ENCODE results near the gene RUFY4.

RUFY4 gene

DNA sequence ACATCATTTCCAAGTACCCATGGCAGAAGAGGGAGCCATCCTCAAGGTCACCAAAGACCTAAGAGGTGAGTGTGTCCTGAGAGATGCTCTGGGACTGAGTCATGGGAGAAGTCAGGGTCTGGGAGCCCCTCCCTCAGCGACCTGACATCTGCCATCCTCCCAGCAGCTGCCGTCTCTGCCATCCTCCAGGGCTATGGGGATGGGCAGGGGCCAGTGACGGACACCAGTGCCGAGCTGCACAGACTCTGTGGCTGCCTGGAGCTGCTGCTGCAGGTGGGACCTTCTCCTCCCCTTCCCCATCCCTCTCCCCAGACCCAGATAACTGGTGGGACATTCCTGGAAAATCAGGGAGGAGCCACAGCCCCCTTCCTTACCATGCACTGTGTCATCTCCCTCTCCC is 1.5 kb downstream of the RUFY4 start:
- H3K4me3 ChIP-seq (ENCODE audit: low read depth, low read length): no peak overlapping the region
- TF ChIP-seq, protein P1, sequence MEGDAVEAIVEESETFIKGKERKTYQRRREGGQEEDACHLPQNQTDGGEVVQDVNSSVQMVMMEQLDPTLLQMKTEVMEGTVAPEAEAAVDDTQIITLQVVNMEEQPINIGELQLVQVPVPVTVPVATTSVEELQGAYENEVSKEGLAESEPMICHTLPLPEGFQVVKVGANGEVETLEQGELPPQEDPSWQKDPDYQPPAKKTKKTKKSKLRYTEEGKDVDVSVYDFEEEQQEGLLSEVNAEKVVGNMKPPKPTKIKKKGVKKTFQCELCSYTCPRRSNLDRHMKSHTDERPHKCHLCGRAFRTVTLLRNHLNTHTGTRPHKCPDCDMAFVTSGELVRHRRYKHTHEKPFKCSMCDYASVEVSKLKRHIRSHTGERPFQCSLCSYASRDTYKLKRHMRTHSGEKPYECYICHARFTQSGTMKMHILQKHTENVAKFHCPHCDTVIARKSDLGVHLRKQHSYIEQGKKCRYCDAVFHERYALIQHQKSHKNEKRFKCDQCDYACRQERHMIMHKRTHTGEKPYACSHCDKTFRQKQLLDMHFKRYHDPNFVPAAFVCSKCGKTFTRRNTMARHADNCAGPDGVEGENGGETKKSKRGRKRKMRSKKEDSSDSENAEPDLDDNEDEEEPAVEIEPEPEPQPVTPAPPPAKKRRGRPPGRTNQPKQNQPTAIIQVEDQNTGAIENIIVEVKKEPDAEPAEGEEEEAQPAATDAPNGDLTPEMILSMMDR (IDR thresholded peaks at IDR 0.05; ENCODE audit: low read depth, low read length, missing control alignments): no peak
- DNase-seq (ENCODE audit: low read depth): no peak

DNA sequence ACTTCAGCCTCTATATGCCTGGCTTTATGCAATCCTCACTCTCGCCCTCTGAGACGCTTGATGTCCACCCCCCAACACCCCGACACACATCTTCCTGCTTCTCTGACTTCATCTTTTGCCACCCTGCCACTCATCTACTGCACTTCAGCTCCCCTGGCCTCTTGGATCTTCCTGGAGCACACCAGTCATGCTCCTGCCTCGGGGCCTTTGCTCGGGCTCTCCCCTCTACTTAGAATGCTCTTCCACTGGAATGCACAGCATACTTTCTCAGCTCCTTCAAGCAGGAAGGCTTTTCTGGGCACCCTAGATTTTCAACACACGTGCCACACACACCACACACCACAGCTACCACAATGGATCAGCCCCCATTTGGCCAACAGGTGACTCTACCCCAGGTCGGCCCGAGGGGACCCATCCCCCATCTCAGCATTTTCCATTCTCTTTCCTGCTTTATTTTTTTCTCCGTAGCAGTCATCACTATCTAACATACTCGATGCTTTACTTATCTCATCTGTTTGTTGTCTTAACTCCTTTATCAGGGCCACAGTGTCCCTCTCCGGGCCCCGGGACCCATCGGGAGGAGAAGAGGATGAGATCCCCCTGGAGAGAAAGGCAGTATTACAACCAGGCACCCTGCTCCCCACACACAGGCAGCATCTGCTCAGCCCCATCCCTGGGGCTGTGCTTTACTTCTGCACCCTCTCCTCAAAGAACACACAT is 2.3 kb downstream of the RUFY4 start:
- TF ChIP-seq, protein P1 (IDR thresholded peaks at IDR 0.05; ENCODE audit: low read depth, low read length, missing control alignments): no peak
- DNase-seq (ENCODE audit: low read depth): no peak
- no peak overlapping the region for H3K4me3 ChIP-seq (ENCODE audit: low read depth, low read length)

DNA sequence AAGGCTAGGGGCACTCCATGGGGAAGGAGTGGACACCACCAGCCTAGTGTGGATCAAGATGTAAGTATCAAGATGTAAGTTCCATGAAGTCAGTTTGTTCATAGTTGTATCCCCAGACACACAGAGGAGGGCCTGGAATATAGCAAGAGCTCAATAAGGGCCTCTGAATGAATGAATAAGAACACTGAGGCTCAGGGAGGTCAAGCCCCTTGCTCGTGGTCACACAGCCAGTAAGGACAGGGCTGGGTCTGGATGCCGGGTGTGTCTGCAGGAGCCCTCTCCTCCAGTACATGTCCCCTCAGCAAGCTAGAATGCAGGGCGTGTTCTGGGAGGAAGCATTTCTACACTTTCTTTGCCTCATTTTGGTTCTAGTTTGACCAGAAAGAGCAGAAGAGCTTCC is 2.9 kb downstream of the RUFY4 start:
- H3K4me3 ChIP-seq (ENCODE audit: low read depth, low read length): no peak overlapping the region
- no peak for DNase-seq (ENCODE audit: low read depth)
- TF ChIP-seq, protein P1 (IDR thresholded peaks at IDR 0.05; ENCODE audit: low read depth, low read length, missing control alignments): no peak

DNA sequence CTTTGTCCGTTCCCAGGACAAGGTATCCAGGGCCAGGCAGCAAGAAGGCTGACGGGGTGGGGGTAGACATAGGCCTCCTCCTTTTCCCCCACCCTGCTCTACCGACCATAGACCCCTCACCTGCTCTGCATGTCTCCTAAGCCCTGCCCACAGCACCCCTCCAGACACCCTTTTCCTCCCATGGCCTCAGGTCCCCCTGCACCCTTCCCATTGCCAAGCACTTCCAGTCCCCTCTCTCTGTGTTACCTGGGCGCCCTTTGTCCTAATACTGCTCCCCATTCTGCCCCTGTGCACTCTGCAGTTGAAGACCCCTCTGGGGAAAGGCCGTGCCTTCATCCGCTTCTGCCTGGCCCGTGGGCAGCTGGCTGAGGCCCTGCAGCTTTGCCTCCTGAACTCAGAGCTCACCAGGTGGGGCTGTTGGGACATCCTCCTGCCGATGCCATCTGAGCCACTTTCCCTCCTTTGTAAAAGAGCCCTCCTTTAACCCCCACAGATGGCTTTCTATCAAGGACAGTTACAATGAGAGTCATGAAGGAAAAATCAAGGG is 3.5 kb downstream of the RUFY4 start:
- DNase-seq (ENCODE audit: low read depth): no peak
- no peak overlapping the region for H3K4me3 ChIP-seq (ENCODE audit: low read depth, low read length)
- TF ChIP-seq, protein P1 (IDR thresholded peaks at IDR 0.05; ENCODE audit: low read depth, low read length, missing control alignments): no peak

DNA sequence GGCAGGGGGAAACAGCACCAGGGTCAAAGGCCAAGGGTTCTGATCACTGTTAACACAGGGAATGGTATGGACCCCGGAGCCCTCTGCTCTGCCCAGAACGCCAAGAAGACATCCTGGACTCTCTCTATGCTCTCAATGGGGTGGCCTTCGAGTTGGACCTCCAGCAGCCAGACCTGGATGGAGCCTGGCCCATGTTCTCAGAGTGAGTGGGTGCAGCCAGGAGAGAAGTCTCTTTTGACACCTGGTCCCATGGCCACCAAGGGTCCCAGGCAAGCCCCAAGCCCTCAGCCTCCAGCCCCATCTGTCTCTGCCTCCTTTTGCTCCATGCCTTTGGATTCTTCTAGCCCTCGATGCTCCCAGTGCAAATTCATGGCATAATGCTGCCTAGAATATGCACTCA is 4.1 kb downstream of the RUFY4 start:
- TF ChIP-seq, protein P1 (IDR thresholded peaks at IDR 0.05; ENCODE audit: low read depth, low read length, missing control alignments): no peak
- DNase-seq (ENCODE audit: low read depth): no peak
- no peak overlapping the region for H3K4me3 ChIP-seq (ENCODE audit: low read depth, low read length)

DNA sequence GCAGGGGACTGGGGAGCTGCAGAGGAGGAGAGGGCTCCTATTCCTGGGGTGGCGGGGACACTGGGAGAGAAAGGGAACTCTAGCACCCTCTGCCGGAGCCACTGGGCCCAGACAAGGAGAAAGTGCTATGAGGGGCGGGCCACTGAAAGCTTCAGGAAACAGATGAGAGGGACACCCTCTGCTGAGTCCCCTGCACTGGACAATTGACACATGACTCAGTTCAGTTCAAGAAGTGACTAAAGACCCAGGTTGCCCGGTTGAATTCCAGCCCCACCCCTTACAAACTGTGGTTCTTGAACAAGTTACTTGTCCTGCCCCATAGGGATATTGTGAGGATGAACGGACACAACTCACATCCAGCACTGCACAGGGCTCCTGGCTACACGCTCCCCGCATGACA is 5.0 kb downstream of the RUFY4 start:
- TF ChIP-seq, protein P1 (IDR thresholded peaks at IDR 0.05; ENCODE audit: low read depth, low read length, missing control alignments): peak; percentile 82
- no peak for DNase-seq (ENCODE audit: low read depth)
- no peak overlapping the region for H3K4me3 ChIP-seq (ENCODE audit: low read depth, low read length)
